ENCODE results near the gene UPF3B. TPM values are rescaled to one million over a fixed set of nuclear protein-coding genes. Genes with fewer than 3 reads are reported as not detected.

Gene UPF3B
- total and polyA plus RNA-seq, 9 of the 15 experiments (the other 6 are each of a cell fraction or from before 2014, with no cell fraction given), result 17.6 to 57.0 (median 32.3) TPM

- TF ChIP-seq CBFA2T3 (IDR thresholded peaks at IDR 0.05), result peak; percentile 97
- TF ChIP-seq HCFC1 (IDR thresholded peaks at IDR 0.05; ENCODE audit: low read depth, low read length), result no peak
- TF ChIP-seq TGIF2 (CRISPR knock-in tag; IDR thresholded peaks at IDR 0.05), result no peak
- TF ChIP-seq ZNF696 (CRISPR knock-in tag; conservative IDR thresholded peaks at IDR 0.05), result no peak
- TF ChIP-seq DPF2 (IDR thresholded peaks at IDR 0.05), result peak; percentile 98
- TF ChIP-seq ATF3 (IDR thresholded peaks at IDR 0.05), result peak; percentile 95
- TF ChIP-seq ATF3 (CRISPR knock-in tag; conservative IDR thresholded peaks at IDR 0.05), result no peak; the same call in 1 of the 2 replicates
- TF ChIP-seq, protein P1, sequence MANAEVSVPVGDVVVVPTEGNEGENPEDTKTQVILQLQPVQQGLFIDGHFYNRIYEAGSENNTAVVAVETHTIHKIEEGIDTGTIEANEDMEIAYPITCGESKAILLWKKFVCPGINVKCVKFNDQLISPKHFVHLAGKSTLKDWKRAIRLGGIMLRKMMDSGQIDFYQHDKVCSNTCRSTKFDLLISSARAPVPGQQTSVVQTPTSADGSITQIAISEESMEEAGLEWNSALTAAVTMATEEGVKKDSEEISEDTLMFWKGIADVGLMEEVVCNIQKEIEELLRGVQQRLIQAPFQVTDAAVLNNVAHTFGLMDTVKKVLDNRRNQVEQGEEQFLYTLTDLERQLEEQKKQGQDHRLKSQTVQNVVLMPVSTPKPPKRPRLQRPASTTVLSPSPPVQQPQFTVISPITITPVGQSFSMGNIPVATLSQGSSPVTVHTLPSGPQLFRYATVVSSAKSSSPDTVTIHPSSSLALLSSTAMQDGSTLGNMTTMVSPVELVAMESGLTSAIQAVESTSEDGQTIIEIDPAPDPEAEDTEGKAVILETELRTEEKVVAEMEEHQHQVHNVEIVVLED (CRISPR knock-in tag; IDR thresholded peaks at IDR 0.05), result no peak
- TF ChIP-seq CHD2 (IDR thresholded peaks at IDR 0.05; ENCODE audit: low read depth, low read length), result no peak
- no peak for TF ChIP-seq ATF1 (CRISPR knock-in tag; IDR thresholded peaks at IDR 0.05)
- TF ChIP-seq ATF1 (tag; IDR thresholded peaks at IDR 0.05), result 0 out of 2 replicates have a peak, but pooled peaks have one; percentile 48
- TF ChIP-seq ZNF707 (CRISPR knock-in tag; conservative IDR thresholded peaks at IDR 0.05), result no peak
- peak; percentile 93 for TF ChIP-seq ADNP (tag; IDR thresholded peaks at IDR 0.05)
- TF ChIP-seq TRIM28 (IDR thresholded peaks at IDR 0.05), result no peak
- TF ChIP-seq BDP1 (IDR thresholded peaks at IDR 0.05; ENCODE audit: insufficient read depth, insufficient read length), result no peak
- TF ChIP-seq L3MBTL2 (IDR thresholded peaks at IDR 0.05), result peak; percentile 70
- TF ChIP-seq NRF1 (conservative IDR thresholded peaks at IDR 0.05 in 1 of 2, IDR thresholded peaks at IDR 0.05 in 1 of 2), result no peak
- no peak for TF ChIP-seq ZBTB17 (CRISPR knock-in tag; IDR thresholded peaks at IDR 0.05)
- TF ChIP-seq STAT5A (IDR thresholded peaks at IDR 0.05; ENCODE audit: borderline replicate concordance, low read length), result peak; percentile 77; the same call in 1 of the 2 replicates
- peak; percentile 27 for TF ChIP-seq HMGN3 (IDR thresholded peaks at IDR 0.05; ENCODE audit: borderline replicate concordance, extremely low read depth, insufficient read length, low read depth, low read length)
- TF ChIP-seq ZNF699 (CRISPR knock-in tag; IDR thresholded peaks at IDR 0.05; ENCODE audit: insufficient replicate concordance), result no peak
- TF ChIP-seq PML (IDR thresholded peaks at IDR 0.05; ENCODE audit: low read length), result peak; percentile 69; the same call in 1 of the 2 replicates
- TF ChIP-seq BHLHE40 (IDR thresholded peaks at IDR 0.05; ENCODE audit: low read length), result no peak
- no peak for TF ChIP-seq RFX5 (IDR thresholded peaks at IDR 0.05; ENCODE audit: low read depth, low read length)
- peak; percentile 48 to 77; a peak in 3 of 4 replicates for TF ChIP-seq FOXK2 (conservative IDR thresholded peaks at IDR 0.05 in 1 of 2, IDR thresholded peaks at IDR 0.05 in 1 of 2; ENCODE audit: low read depth in 2 of 2)
- peak; percentile 84; the same call in 1 of the 2 replicates for TF ChIP-seq NFATC3 (IDR thresholded peaks at IDR 0.05)
- no peak for TF ChIP-seq KHSRP (IDR thresholded peaks at IDR 0.05)
- TF ChIP-seq EHMT2 (IDR thresholded peaks at IDR 0.05), result peak; percentile 57; the same call in 1 of the 2 replicates
- TF ChIP-seq ZNF23 (CRISPR knock-in tag; IDR thresholded peaks at IDR 0.05), result no peak
- TF ChIP-seq, protein P2, sequence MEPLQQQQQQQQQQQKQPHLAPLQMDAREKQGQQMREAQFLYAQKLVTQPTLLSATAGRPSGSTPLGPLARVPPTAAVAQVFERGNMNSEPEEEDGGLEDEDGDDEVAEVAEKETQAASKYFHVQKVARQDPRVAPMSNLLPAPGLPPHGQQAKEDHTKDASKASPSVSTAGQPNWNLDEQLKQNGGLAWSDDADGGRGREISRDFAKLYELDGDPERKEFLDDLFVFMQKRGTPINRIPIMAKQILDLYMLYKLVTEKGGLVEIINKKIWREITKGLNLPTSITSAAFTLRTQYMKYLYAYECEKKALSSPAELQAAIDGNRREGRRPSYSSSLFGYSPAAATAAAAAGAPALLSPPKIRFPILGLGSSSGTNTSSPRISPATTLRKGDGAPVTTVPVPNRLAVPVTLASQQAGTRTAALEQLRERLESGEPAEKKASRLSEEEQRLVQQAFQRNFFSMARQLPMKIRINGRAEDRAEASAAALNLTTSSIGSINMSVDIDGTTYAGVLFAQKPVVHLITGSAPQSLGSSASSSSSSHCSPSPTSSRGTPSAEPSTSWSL (CRISPR knock-in tag; IDR thresholded peaks at IDR 0.05; ENCODE audit: borderline replicate concordance), result no peak
- TF ChIP-seq ZNF3 (CRISPR knock-in tag; IDR thresholded peaks at IDR 0.05), result no peak
Observed at GRCh38 chrX:119809185-119809666, 43.5 kb downstream of the UPF3B start (continued).
